ENCODE measurements around the gene FOXE3. TPM values are rescaled to one million over a fixed set of nuclear protein-coding genes. Genes with fewer than 3 reads are reported as not detected.

The FOXE3 gene
- total and polyA plus RNA-seq, 10 of the 15 experiments (the other 5 are each of a cell fraction or from before 2014, with no cell fraction given), result 0.13 TPM; not detected in 9

DNA sequence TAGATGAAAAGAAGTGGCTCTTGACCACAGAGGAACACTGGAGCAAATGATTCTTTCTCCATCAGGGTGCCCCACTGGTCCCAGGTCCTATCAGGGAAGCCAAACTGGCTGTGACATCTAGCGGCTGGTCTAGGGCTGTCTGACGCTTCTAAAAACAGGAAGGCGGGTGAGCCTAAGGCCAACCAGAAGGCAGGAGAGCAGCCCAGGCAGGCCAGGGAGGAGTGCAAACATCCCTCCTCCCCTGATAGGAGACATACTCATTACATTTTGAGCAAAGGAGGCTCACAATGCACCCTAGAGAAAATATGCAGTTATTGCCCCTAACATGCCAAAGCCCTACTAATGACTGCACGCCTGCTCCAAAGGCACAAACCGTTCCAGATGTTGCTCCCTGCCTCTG is 10.4 kb upstream of the FOXE3 start:
- no peaks in the 10 kb centered on the region for H3K79me2 ChIP-seq (ENCODE audit: control insufficient read depth, insufficient read depth, low read length)
- 55% methylated on average over 5 of the region's 5 CpGs for WGBS (ENCODE audit: insufficient coverage, insufficient replicate concordance, low lambda C conversion rate, missing lambda C conversion rate)
- TF ChIP-seq GATAD2B (conservative IDR thresholded peaks at IDR 0.05; ENCODE audit: low read depth), result no peak
- TF ChIP-seq, protein P1, sequence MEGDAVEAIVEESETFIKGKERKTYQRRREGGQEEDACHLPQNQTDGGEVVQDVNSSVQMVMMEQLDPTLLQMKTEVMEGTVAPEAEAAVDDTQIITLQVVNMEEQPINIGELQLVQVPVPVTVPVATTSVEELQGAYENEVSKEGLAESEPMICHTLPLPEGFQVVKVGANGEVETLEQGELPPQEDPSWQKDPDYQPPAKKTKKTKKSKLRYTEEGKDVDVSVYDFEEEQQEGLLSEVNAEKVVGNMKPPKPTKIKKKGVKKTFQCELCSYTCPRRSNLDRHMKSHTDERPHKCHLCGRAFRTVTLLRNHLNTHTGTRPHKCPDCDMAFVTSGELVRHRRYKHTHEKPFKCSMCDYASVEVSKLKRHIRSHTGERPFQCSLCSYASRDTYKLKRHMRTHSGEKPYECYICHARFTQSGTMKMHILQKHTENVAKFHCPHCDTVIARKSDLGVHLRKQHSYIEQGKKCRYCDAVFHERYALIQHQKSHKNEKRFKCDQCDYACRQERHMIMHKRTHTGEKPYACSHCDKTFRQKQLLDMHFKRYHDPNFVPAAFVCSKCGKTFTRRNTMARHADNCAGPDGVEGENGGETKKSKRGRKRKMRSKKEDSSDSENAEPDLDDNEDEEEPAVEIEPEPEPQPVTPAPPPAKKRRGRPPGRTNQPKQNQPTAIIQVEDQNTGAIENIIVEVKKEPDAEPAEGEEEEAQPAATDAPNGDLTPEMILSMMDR (IDR thresholded peaks at IDR 0.05 in 2 of 3, conservative IDR thresholded peaks at IDR 0.05 in 1 of 3; ENCODE audit: control insufficient read depth in 2 of 3, extremely low read depth in 1 of 3, insufficient read depth in 1 of 3, low read depth in 3 of 3, low read length in 3 of 3), result 0 out of 6 replicates have a peak, but pooled peaks of 1 of the 3 experiments have one; percentile 12
- H4K20me1 ChIP-seq (ENCODE audit: control insufficient read depth, insufficient read depth), result no peaks in the 10 kb centered on the region
- ChIA-PET CTCF (interaction anchor here (1.5 kb wide), 1 partner anchor 17 kb away, joined by 4 read pairs; no protein-coding TSS in a partner anchor), POLR2A (no interaction called here), SMC1A (ENCODE audit: uncharacterized antibody, unreplicated experiment) (no interaction called here), RAD21 (ENCODE audit: unreplicated experiment) (no interaction called here)
- in situ Hi-C loops (cut with MboI), result no loop called here
- no peak overlapping the region for H3K4me3 ChIP-seq
- no peak overlapping the region for H3K4me2 ChIP-seq (ENCODE audit: control insufficient read depth, insufficient read depth)
- no peak overlapping the region for H2AFZ ChIP-seq (ENCODE audit: control insufficient read depth, low read depth, low read length)
- H3K9me3 ChIP-seq (replicated peaks; ENCODE audit: control insufficient read depth, insufficient read depth, low read length), result no peaks in the 10 kb centered on the region
- no peak overlapping the region for H3K9ac ChIP-seq (ENCODE audit: control insufficient read depth, insufficient read depth, low read length)
- intact Hi-C loops (cut with micrococcal nuclease; ENCODE audit: unreplicated experiment), result no loop called here
- BruUV-seq (replicated peaks), result no TSS peak
- no peak for FAIRE-seq
- no peaks in the 10 kb centered on the region for H3K4me1 ChIP-seq (ENCODE audit: control insufficient read depth, insufficient read depth, low read length)
- H3K36me3 ChIP-seq (ENCODE audit: control insufficient read depth in 2 of 2, insufficient read depth in 2 of 2, low read length in 1 of 2), result no peaks in the 10 kb centered on the region
- peak; percentile 46 for ATAC-seq
- 0 out of 4 replicates have a peak, but pooled peaks cover 0 to 1% of the 10 kb centered on the region in 2 experiments for H3K27me3 ChIP-seq (replicated peaks in 1 of 2; ENCODE audit: control insufficient read depth in 2 of 2, insufficient read depth in 2 of 2, low read length in 1 of 2)
- no peak for DNase-seq (ENCODE audit: low read depth, low spot score)
- H3K27ac ChIP-seq (ENCODE audit: control insufficient read depth, insufficient read depth), result no peak overlapping the region

DNA sequence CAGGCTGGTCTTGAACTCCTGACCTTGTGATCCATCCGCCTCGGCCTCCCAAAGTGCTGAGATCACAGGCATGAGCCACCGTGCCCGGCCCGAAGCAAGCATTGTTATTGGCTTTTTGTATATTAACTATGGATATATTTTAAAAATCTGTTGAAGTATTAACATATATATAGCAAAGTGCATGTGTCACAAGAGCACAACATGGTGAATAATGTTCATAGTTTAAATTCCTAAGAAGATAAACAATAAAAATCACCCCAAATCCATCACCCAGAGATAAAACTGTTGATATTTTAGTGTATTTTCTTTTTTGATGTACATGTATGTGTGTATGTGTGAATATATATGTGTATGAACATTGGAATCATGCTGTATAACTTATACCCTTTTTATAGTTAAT is 9.1 kb upstream of the FOXE3 start:
- in situ Hi-C loops (cut with MboI), result no loop called here
- ChIA-PET SMC1A (ENCODE audit: uncharacterized antibody, unreplicated experiment) (no interaction called here), CTCF (interaction anchor here (3.1 kb wide), 1 partner anchor 18 kb away, joined by 14 read pairs; no protein-coding TSS in a partner anchor), POLR2A (no interaction called here), RAD21 (ENCODE audit: unreplicated experiment) (interaction anchor here (1.3 kb wide), 1 partner anchor 31 kb away, joined by 3 read pairs; the partner anchor contains the start of gene FOXD2)
- BruUV-seq (replicated peaks), result no TSS peak
- peaks cover 0 to 1% of the 10 kb centered on the region in 2 experiments; a peak in 1 of 4 replicates for H3K27me3 ChIP-seq (replicated peaks in 1 of 2; ENCODE audit: control insufficient read depth in 2 of 2, insufficient read depth in 2 of 2, low read length in 1 of 2)
- DNase-seq (ENCODE audit: low read depth, low spot score) (no peak), FAIRE-seq (no peak), ATAC-seq (no peak)
- no peaks in the 10 kb centered on the region for H4K20me1 ChIP-seq (ENCODE audit: control insufficient read depth, insufficient read depth)
- no peak overlapping the region for H2AFZ ChIP-seq (ENCODE audit: control insufficient read depth, low read depth, low read length)
- no peaks in the 10 kb centered on the region for H3K79me2 ChIP-seq (ENCODE audit: control insufficient read depth, insufficient read depth, low read length)
- no peak overlapping the region for H3K4me3 ChIP-seq
- H3K9ac ChIP-seq (ENCODE audit: control insufficient read depth, insufficient read depth, low read length), result no peak overlapping the region
- H3K27ac ChIP-seq (ENCODE audit: control insufficient read depth, insufficient read depth), result no peak overlapping the region
- no peaks in the 10 kb centered on the region for H3K9me3 ChIP-seq (replicated peaks; ENCODE audit: control insufficient read depth, insufficient read depth, low read length)
- H3K4me1 ChIP-seq (ENCODE audit: control insufficient read depth, insufficient read depth, low read length), result no peaks in the 10 kb centered on the region
- intact Hi-C loops (cut with micrococcal nuclease; ENCODE audit: unreplicated experiment), result no loop called here
- WGBS (ENCODE audit: insufficient coverage, insufficient replicate concordance, low lambda C conversion rate, missing lambda C conversion rate), result 62% methylated on average over 5 of the region's 5 CpGs
- H3K36me3 ChIP-seq (ENCODE audit: control insufficient read depth in 2 of 2, insufficient read depth in 2 of 2, low read length in 1 of 2), result no peaks in the 10 kb centered on the region
- no peak overlapping the region for H3K4me2 ChIP-seq (ENCODE audit: control insufficient read depth, insufficient read depth)
- TF ChIP-seq, protein P2, sequence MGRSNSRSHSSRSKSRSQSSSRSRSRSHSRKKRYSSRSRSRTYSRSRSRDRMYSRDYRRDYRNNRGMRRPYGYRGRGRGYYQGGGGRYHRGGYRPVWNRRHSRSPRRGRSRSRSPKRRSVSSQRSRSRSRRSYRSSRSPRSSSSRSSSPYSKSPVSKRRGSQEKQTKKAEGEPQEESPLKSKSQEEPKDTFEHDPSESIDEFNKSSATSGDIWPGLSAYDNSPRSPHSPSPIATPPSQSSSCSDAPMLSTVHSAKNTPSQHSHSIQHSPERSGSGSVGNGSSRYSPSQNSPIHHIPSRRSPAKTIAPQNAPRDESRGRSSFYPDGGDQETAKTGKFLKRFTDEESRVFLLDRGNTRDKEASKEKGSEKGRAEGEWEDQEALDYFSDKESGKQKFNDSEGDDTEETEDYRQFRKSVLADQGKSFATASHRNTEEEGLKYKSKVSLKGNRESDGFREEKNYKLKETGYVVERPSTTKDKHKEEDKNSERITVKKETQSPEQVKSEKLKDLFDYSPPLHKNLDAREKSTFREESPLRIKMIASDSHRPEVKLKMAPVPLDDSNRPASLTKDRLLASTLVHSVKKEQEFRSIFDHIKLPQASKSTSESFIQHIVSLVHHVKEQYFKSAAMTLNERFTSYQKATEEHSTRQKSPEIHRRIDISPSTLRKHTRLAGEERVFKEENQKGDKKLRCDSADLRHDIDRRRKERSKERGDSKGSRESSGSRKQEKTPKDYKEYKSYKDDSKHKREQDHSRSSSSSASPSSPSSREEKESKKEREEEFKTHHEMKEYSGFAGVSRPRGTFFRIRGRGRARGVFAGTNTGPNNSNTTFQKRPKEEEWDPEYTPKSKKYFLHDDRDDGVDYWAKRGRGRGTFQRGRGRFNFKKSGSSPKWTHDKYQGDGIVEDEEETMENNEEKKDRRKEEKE (IDR thresholded peaks at IDR 0.05), result no peak
- TF ChIP-seq SIN3A (IDR thresholded peaks at IDR 0.05; ENCODE audit: low read depth, low read length) (no peak), ASH2L (IDR thresholded peaks at IDR 0.05; ENCODE audit: borderline replicate concordance, low read depth) (no peak), YBX1 (IDR thresholded peaks at IDR 0.05) (no peak), RELA (IDR thresholded peaks at IDR 0.05; ENCODE audit: borderline replicate concordance, partially characterized antibody) (no peak), MYC (IDR thresholded peaks at IDR 0.05; ENCODE audit: insufficient read depth, insufficient read length, insufficient replicate concordance, low read length, severe bottlenecking) (no peak), SMAD1 (IDR thresholded peaks at IDR 0.05; ENCODE audit: low read depth, partially characterized antibody) (no peak), ETV6 (conservative IDR thresholded peaks at IDR 0.05 in 1 of 2, IDR thresholded peaks at IDR 0.05 in 1 of 2; ENCODE audit: borderline replicate concordance in 1 of 2, low read depth in 1 of 2) (no peak), NFIC (IDR thresholded peaks at IDR 0.05; ENCODE audit: low read depth, low read length) (no peak), STAT1 (conservative IDR thresholded peaks at IDR 0.05) (no peak), SMARCA5 (IDR thresholded peaks at IDR 0.05) (no peak)
